Measurements from ENCODE around the gene ERGIC1. TPM values are rescaled to one million over a fixed set of nuclear protein-coding genes. Genes with fewer than 3 reads are reported as not detected.

Gene ERGIC1
- total and polyA plus RNA-seq, 2 of the 8 experiments (the other 6 are each of a cell fraction or from before 2014, with no cell fraction given), result 95.3 to 106 TPM

DNA sequence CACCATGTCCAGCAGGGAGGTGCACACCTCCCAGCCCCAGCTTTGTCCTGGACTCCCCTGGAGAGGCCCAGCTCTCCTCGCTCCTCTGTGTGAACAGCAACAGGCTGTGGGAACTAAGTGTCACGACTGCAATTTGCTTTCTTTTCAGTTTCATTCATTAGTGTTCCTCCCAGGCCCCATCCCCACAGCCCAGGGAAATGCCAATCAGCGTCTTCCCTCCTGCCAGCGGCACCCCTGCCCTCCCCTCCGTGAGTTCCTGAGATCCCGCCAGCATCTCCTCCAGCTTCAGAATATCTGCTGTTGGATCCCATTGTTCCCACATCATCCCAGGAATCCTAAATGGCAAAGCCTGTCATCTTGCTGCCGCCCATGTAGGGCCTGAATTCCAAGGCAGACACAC, 112.1 kb downstream of the ERGIC1 start (continued):
- TF ChIP-seq KDM1A (IDR thresholded peaks at IDR 0.05; ENCODE audit: borderline replicate concordance, low read length), result no peak
- no peak for TF ChIP-seq CHD2 (IDR thresholded peaks at IDR 0.05; ENCODE audit: low read length)
- TF ChIP-seq TBP (IDR thresholded peaks at IDR 0.05; ENCODE audit: low read depth, low read length), result no peak
- no peak for TF ChIP-seq JUND (IDR thresholded peaks at IDR 0.05; ENCODE audit: low read length)
- TF ChIP-seq TAF7 (optimal IDR thresholded peaks at IDR 0.05; ENCODE audit: borderline replicate concordance, low read depth, low read length), result no peak
- TF ChIP-seq RFX5 (IDR thresholded peaks at IDR 0.05; ENCODE audit: borderline replicate concordance, low read depth, low read length), result no peak
